GM18520 (cell line): ENCODE results near the gene PHB1.

Source experiments
- ATAC-seq: cut with Tn5 transposase; IDR thresholded peaks from one replicate; pipeline ENCODE4 v1.9.1; 2021; ENCODE audit not compliant: unreplicated experiment

Gene PHB1

GRCh38 chr17:49357516-49357915 lies 57.2 kb downstream of the PHB1 start:
- no peak for ATAC-seq

- ATAC-seq: no peak
These were observed 58.4 kb downstream of the PHB1 start for GRCh38 chr17:49356320-49356719.
